Natural killer cell treated with Interleukin-12 subunit alpha and Interleukin-12 subunit beta and Interleukin-15 and Interleukin-18, amount 100 ng/mL, for 72 hours (primary cell): ENCODE results near the gene SLC25A13. TPM values are rescaled to one million over a fixed set of nuclear protein-coding genes. Genes with fewer than 3 reads are reported as not detected.
"Not testable (repeated sequence)": the region's sequence is repeated elsewhere in the genome, so short reads cannot be mapped to it uniquely, and the experiment has no call there.

ENCODE experiments used
- ATAC-seq, 2 donors: fragments of 150-1000 bp; cut with Tn5 transposase in 1 of 2; sonication (Bioruptor Pico), chemical (Tn5 transposase) in 1 of 2; 2 replicates each; pipeline ENCODE4 v1.10.0; 2021
- DNase-seq: peaks from one replicate; pipeline ENCODE4 v3.0.0; 2022; ENCODE audit warnings: low spot score
- H3K27ac Mint-ChIP-seq, 2 donors: 1 replicate in 1 of 2; 2 replicates in 1 of 2; pipeline ENCODE4 v1.8.0; 2022; ENCODE audit warnings: mixed read lengths in 2 of 2, mild to moderate bottlenecking in 1 of 2, moderate library complexity in 1 of 2
- H3K27me3 Mint-ChIP-seq, 2 donors: 1 replicate in 1 of 2; 2 replicates in 1 of 2; pipeline ENCODE4 v1.8.0; 2022; ENCODE audit warnings: mixed read lengths in 2 of 2
- H3K36me3 Mint-ChIP-seq: one replicate; pipeline ENCODE4 v1.8.0; 2022; ENCODE audit warnings: mixed read lengths
- H3K4me1 Mint-ChIP-seq, 2 donors: 1 replicate in 1 of 2; 2 replicates in 1 of 2; pipeline ENCODE4 v1.8.0; 2022; ENCODE audit warnings: low read depth in 2 of 2, mixed read lengths in 2 of 2, mild to moderate bottlenecking in 1 of 2
- H3K4me3 Mint-ChIP-seq: one replicate; pipeline ENCODE4 v1.8.0; 2022; ENCODE audit warnings: mixed read lengths
- H3K9me3 Mint-ChIP-seq: 2 replicates; pipeline ENCODE4 v1.8.0; 2022; ENCODE audit warnings: mixed read lengths
- total RNA-seq, 2 donors: library from RNA; stranded (reverse); gene quantifications; one replicate each; pipeline ENCODE4 v1.2.3, GENCODE V29; 2022

The SLC25A13 gene
- total RNA-seq, 2 donors from 2014 or later = 15.9 to 17.0 TPM

- Mint-ChIP-seq H3K4me3 (no peak overlapping the region), H3K27ac (no peak overlapping the region), H3K9me3 (no peaks in the 10 kb centered on the region), H3K27me3 (no peaks in the 10 kb centered on the region), H3K36me3 (no peaks in the 10 kb centered on the region), H3K4me1 (peaks cover 22 to 25% of the 10 kb centered on the region in 2 donors)
- DNase-seq (no peak), ATAC-seq (no peak)
These were observed 21.4 kb downstream of the SLC25A13 start for GRCh38 chr7:96300502-96300901.

- H3K27me3 Mint-ChIP-seq = no peaks in the 10 kb centered on the region
- H3K36me3 Mint-ChIP-seq = no peaks in the 10 kb centered on the region
- H3K4me3 Mint-ChIP-seq = no peak overlapping the region
- no peaks in the 10 kb centered on the region for H3K9me3 Mint-ChIP-seq
- ATAC-seq = no peak
- H3K27ac Mint-ChIP-seq = no peak overlapping the region
- no peak for DNase-seq
- H3K4me1 Mint-ChIP-seq = peaks cover 18 to 21% of the 10 kb centered on the region in 2 donors
These were observed 22.4 kb downstream of the SLC25A13 start for GRCh38 chr7:96299496-96299895.

GRCh38 chr7:96297876-96298275 is 24.0 kb downstream of the SLC25A13 start:
- Mint-ChIP-seq H3K4me1 (peaks cover 7 to 8% of the 10 kb centered on the region in 2 donors), H3K9me3 (no peaks in the 10 kb centered on the region), H3K4me3 (no peak overlapping the region), H3K27me3 (no peaks in the 10 kb centered on the region), H3K36me3 (peaks cover 3% of the 10 kb centered on the region), H3K27ac (no peak overlapping the region)
- ATAC-seq (no peak), DNase-seq (no peak)

- not testable (repeated sequence) for H3K27me3 Mint-ChIP-seq, H3K4me3 Mint-ChIP-seq, H3K9me3 Mint-ChIP-seq, H3K27ac Mint-ChIP-seq, H3K4me1 Mint-ChIP-seq, DNase-seq, ATAC-seq, H3K36me3 Mint-ChIP-seq
These were observed 24.5 kb downstream of the SLC25A13 start for GRCh38 chr7:96297446-96297845.

- not testable (repeated sequence) for H3K9me3 Mint-ChIP-seq, H3K27me3 Mint-ChIP-seq, H3K36me3 Mint-ChIP-seq
These were observed 28.0 kb downstream of the SLC25A13 start for GRCh38 chr7:96293911-96294310.

GRCh38 chr7:96287559-96287958 is 34.3 kb downstream of the SLC25A13 start:
- H3K4me3 Mint-ChIP-seq = no peak overlapping the region
- DNase-seq (no peak), ATAC-seq (peak; percentile 6 to 51)
- no peaks in the 10 kb centered on the region for H3K27me3 Mint-ChIP-seq
- no peak overlapping the region for H3K27ac Mint-ChIP-seq
- H3K9me3 Mint-ChIP-seq = peaks cover 7% of the 10 kb centered on the region
- H3K4me1 Mint-ChIP-seq = peaks cover 51 to 57% of the 10 kb centered on the region in 2 donors
- peaks cover under 1% of the 10 kb centered on the region for H3K36me3 Mint-ChIP-seq

More at GRCh38 chr7:96293911-96294310, 28.0 kb downstream of the SLC25A13 start:
- not testable (repeated sequence) for DNase-seq, H3K4me3 Mint-ChIP-seq, H3K27ac Mint-ChIP-seq, ATAC-seq
- H3K4me1 Mint-ChIP-seq = peaks cover 17 to 20% of the 10 kb centered on the region in 2 donors

- H3K36me3 Mint-ChIP-seq = no peaks in the 10 kb centered on the region
- ATAC-seq (peak in 1 of 2 donors; percentile 48), DNase-seq (no peak)
- H3K4me1 Mint-ChIP-seq = peaks cover 51 to 57% of the 10 kb centered on the region in 2 donors
- H3K4me3 Mint-ChIP-seq = no peak overlapping the region
- no peaks in the 10 kb centered on the region for H3K27me3 Mint-ChIP-seq
- peak overlapping the region in 1 of 2 donors; percentile 67 for H3K27ac Mint-ChIP-seq
- peaks cover 7% of the 10 kb centered on the region for H3K9me3 Mint-ChIP-seq
These were observed 34.8 kb downstream of the SLC25A13 start for GRCh38 chr7:96287132-96287531.

GRCh38 chr7:96285579-96285978 is 36.3 kb downstream of the SLC25A13 start:
- peak overlapping the region; percentile 70 for H3K4me3 Mint-ChIP-seq
- H3K36me3 Mint-ChIP-seq = no peaks in the 10 kb centered on the region
- no peaks in the 10 kb centered on the region for H3K27me3 Mint-ChIP-seq
- H3K9me3 Mint-ChIP-seq = peaks cover 7% of the 10 kb centered on the region
- ATAC-seq = peak; percentile 75 to 87
- peak overlapping the region; percentile 67 to 71 for H3K27ac Mint-ChIP-seq
- no peak for DNase-seq
- peaks cover 41 to 48% of the 10 kb centered on the region in 2 donors for H3K4me1 Mint-ChIP-seq

GRCh38 chr7:96284835-96285234 is 37.1 kb downstream of the SLC25A13 start:
- DNase-seq = no peak
- Mint-ChIP-seq H3K4me3 (peak overlapping the region; percentile 70), H3K27ac (peak overlapping the region; percentile 67 to 71), H3K27me3 (no peaks in the 10 kb centered on the region), H3K9me3 (peaks cover 7% of the 10 kb centered on the region), H3K36me3 (no peaks in the 10 kb centered on the region), H3K4me1 (peaks cover 41 to 43% of the 10 kb centered on the region in 2 donors)
- peak in 1 of 2 donors; percentile 54 for ATAC-seq

- H3K4me3 Mint-ChIP-seq = no peak overlapping the region
- H3K27me3 Mint-ChIP-seq = no peaks in the 10 kb centered on the region
- peaks cover 7% of the 10 kb centered on the region for H3K9me3 Mint-ChIP-seq
- peaks cover 36 to 38% of the 10 kb centered on the region in 2 donors for H3K4me1 Mint-ChIP-seq
- DNase-seq (no peak), ATAC-seq (no peak)
- H3K27ac Mint-ChIP-seq = peak overlapping the region in 1 of 2 donors; percentile 67
- H3K36me3 Mint-ChIP-seq = no peaks in the 10 kb centered on the region
These were observed 37.7 kb downstream of the SLC25A13 start for GRCh38 chr7:96284240-96284639.

- peaks cover 33 to 35% of the 10 kb centered on the region in 2 donors for H3K4me1 Mint-ChIP-seq
- DNase-seq = no peak
- no peak overlapping the region for H3K4me3 Mint-ChIP-seq
- H3K36me3 Mint-ChIP-seq = no peaks in the 10 kb centered on the region
- peaks cover 7% of the 10 kb centered on the region for H3K9me3 Mint-ChIP-seq
- no peak for ATAC-seq
- H3K27ac Mint-ChIP-seq = no peak overlapping the region
- no peaks in the 10 kb centered on the region for H3K27me3 Mint-ChIP-seq
These were observed 39.1 kb downstream of the SLC25A13 start for GRCh38 chr7:96282835-96283234.

GRCh38 chr7:96277921-96278320 is 44.0 kb downstream of the SLC25A13 start:
- Mint-ChIP-seq H3K4me3 (no peak overlapping the region), H3K27me3 (no peaks in the 10 kb centered on the region), H3K36me3 (peaks cover 5% of the 10 kb centered on the region), H3K9me3 (no peaks in the 10 kb centered on the region), H3K4me1 (no peaks in the 10 kb centered on the region), H3K27ac (no peak overlapping the region)
- no peak for ATAC-seq
- DNase-seq = no peak

- no peaks in the 10 kb centered on the region for H3K4me1 Mint-ChIP-seq
- H3K36me3 Mint-ChIP-seq = peaks cover 5% of the 10 kb centered on the region
- ATAC-seq = no peak
These were observed 45.9 kb downstream of the SLC25A13 start for GRCh38 chr7:96276019-96276418.

GRCh38 chr7:96273716-96274115 is 48.2 kb downstream of the SLC25A13 start:
- Mint-ChIP-seq H3K27ac (no peak overlapping the region), H3K9me3 (peaks cover 3% of the 10 kb centered on the region), H3K36me3 (peaks cover 10% of the 10 kb centered on the region), H3K4me3 (no peak overlapping the region), H3K4me1 (peaks cover 0 to 3% of the 10 kb centered on the region in 2 donors), H3K27me3 (no peaks in the 10 kb centered on the region)
- ATAC-seq (no peak), DNase-seq (no peak)

More at GRCh38 chr7:96276019-96276418, 45.9 kb downstream of the SLC25A13 start:
- no peak for DNase-seq
- Mint-ChIP-seq H3K9me3 (no peaks in the 10 kb centered on the region), H3K27ac (no peak overlapping the region), H3K27me3 (no peaks in the 10 kb centered on the region), H3K4me3 (no peak overlapping the region)
